Stimulated activated naive CD4-positive, alpha-beta T cell (primary cell): ENCODE measurements around the gene EPN1.
A peak's percentile ranks its signal among the peaks of the same experiment; 100 is the strongest.
"Not testable (repeated sequence)": the region's sequence is repeated elsewhere in the genome, so short reads cannot be mapped to it uniquely, and the experiment has no call there.

Experiments used
- DNase-seq, 6 experiments: peaks; one replicate each; lab custom pipeline; 2025; lab: John Stamatoyannopoulos, UW

The EPN1 gene

GRCh38 chr19:55693336-55693974, 18.4 kb downstream of the EPN1 start:
- DNase-seq, result no peak

DNA sequence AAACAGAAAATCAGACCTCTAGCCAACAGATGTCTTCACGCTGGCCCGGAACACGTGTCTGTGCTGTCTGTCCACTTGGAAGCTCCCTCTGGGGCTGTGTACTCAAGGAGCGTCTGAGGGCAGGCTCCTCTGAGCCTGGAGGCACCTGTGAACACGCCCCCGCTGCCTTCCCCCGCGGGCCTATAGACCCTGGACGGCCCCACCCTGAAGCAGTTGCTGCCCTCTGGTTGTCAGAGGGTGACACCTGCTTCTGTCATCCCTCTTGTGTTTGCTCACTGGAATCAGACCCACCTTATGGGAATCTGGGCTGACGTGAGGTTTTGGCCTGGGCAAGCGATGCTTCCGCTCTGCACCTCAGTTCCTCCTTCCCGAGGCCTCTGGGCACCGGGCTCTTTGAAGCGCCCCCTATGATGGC, 19.2 kb downstream of the EPN1 start:
- no peak for DNase-seq

DNA sequence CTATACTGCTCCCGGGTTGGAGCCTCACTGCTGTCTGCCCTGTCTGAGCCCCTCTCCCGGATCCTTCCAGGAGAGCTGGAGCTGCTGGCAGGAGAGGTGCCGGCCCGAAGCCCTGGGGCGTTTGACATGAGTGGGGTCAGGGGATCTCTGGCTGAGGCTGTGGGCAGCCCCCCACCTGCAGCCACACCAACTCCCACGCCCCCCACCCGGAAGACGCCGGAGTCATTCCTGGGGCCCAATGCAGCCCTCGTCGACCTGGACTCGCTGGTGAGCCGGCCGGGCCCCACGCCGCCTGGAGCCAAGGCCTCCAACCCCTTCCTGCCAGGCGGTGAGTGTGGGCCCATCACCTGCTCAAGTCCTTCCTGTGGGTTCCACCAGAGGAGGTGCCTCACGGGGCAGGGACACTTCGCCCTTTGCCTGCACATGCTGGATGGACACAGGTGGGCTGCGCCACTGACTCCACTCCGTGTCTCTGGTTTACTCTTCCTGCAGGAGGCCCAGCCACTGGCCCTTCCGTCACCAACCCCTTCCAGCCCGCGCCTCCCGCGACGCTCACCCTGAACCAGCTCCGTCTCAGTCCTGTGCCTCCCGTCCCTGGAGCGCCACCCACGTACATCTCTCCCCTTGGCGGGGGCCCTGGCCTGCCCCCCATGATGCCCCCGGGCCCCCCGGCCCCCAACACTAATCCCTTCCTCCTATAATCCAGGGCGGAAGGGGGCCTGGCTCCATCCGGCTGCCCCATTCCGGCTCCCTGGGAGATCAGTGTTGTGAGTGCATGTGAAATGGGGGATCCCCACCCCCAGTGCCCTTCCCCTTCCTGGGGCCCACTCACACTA, 19.8 kb downstream of the EPN1 start:
- no peak for DNase-seq

- no peak for DNase-seq
These were observed 20.7 kb downstream of the EPN1 start for GRCh38 chr19:55695511-55696290.

- no peak for DNase-seq
These were observed 21.5 kb downstream of the EPN1 start for GRCh38 chr19:55696301-55697068.

- no peak for DNase-seq
These were observed 22.0 kb downstream of the EPN1 start for GRCh38 chr19:55697069-55697440.

DNA sequence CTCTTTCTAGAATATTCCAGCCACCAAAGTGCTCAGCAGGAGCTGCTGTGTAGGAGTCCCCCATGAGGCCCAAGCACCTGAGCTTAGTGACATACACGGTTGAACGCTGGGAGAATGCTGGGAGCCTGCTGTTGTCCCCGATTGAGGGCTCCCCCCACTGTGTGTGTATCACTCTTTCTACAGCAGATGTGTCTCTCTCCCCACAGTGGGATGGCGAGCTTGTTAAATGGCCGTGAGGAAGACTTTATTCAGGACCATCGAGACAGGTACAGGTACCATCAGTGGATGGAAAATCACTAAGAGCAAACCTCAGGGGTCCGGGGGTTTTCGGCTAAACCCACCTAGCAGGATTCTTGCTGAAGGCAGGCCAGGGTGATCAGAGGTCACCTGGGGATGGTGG, 22.7 kb downstream of the EPN1 start:
- no peak for DNase-seq

DNA sequence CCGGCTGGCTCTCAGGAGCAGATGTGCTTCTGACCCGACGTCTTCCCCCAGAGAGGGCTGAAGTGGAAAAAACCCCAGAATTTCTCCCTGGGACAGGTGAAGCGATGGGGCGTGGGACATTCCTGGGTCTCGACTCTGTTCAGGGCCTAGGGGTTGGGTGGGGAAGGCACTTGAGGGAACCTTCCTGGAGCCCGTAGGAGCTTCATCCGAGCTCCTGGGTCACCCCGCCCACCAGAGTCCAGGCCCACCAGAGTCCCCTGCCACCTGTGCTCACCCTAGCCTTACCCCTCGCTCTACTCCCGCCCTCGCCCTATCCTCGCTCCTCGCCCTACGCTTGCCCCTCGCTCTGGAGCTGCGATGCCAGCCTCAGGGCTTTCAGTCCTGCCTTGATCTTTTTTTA, 23.2 kb downstream of the EPN1 start:
- no peak for DNase-seq

- no peak for DNase-seq
These were observed 24.2 kb downstream of the EPN1 start for GRCh38 chr19:55699221-55699620.

DNA sequence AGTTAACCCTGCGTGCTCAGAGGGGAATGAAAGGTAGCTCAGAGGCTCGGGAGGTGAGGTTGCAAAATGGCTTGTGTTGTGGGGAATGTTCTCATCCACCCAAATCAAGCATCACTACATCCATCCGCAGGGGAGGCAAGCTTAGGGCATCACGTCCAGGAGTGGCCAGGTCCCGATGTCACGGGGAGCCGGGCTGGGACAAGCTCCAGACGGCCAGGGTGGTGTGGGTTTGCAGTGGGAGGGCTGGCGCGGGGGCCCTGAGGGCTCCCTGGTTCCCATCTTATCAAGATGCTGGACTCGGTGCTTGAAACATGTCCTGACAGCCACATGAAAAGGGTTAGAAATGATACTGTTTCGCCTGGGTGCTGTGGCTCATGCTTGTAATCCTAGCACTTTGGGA, 25.8 kb downstream of the EPN1 start:
- no peak for DNase-seq

DNA sequence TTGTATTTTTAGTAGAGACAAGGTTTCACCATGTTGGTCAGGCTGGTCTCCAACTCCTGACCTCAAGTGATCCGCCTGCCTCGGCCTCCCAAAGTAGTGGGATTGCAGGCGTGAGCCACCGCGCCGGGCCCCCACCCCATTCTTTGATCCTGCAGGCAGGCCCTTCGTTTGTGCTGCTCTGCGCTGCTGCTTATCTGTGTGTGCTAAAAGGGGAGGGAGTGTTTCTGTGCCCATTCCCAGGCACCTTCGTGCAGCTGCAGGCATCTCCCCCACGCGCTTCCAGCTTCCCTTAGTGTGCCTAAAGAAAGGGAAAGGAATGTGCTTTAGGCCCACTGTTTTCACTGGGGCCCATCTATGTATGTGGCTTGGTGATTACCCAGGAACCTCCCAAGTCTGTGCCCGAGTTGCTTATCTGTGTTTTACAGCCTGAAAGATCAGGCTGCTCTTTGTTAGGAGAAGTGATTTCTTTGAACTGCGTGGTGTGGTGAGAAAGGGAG, 27.2 kb downstream of the EPN1 start:
- no peak for DNase-seq

GRCh38 chr19:55703790-55704215, 28.8 kb downstream of the EPN1 start:
- peak in 4 of 6 experiments; percentile 8 to 22 (median 14) for DNase-seq

GRCh38 chr19:55704494-55705245, 29.6 kb downstream of the EPN1 start:
- DNase-seq, result no peak

- DNase-seq, result no peak
These were observed 30.9 kb downstream of the EPN1 start for GRCh38 chr19:55705972-55706371.

DNA sequence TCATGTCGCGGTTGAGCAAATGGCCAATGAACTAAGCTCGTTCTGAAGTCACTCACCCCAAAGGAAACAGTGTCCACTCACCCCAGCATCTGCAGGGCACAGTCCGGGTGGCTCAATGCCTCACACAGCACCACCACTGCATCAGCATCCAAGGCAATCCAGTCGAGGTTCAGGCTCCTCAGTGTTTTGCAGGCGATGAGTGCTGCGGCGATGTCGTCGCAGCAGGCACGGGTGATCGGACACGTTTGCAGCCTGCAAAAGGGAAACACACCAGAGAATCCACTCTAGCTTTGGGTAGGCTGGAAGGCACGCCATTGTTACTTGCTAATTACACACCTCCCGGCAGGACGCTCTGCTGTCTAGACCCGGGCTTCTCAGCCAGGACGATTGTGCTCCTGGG, 36.7 kb downstream of the EPN1 start:
- no peak for DNase-seq

GRCh38 chr19:55712804-55713631, 38.0 kb downstream of the EPN1 start:
- no peak for DNase-seq

DNA sequence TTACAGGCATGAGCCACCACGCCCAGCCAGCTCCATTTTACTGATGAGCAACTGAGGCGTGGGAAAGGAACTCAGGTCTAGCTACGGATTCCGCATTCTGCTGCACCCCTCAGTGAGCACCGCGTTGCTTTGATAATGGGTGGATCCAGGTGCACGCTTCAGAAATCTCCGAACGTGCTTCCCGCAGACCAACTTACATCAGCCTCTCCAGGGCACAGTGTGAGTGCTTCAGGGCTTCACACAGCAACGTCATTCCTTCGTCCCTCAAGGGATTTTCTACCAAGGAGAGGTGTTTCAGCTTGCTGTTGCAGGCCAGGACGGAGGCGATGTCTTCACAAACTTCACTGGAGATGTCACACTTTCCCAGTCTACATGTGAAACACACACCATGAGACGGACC, 41.5 kb downstream of the EPN1 start:
- DNase-seq, result no peak

- DNase-seq, result no peak
These were observed 42.2 kb downstream of the EPN1 start for GRCh38 chr19:55717251-55717650.

- DNase-seq, result not testable (repeated sequence)
These were observed 43.1 kb downstream of the EPN1 start for GRCh38 chr19:55717879-55718711.
